HG03457 (cell line): ENCODE results near the gene ADSS2.
"Not testable (repeated sequence)": the region's sequence is repeated elsewhere in the genome, so short reads cannot be mapped to it uniquely, and the experiment has no call there.

Experiments
- ATAC-seq: cut with Tn5 transposase; IDR thresholded peaks from one replicate; pipeline ENCODE4 v1.9.1; 2021; ENCODE audit warnings: moderate number of reproducible peaks; ENCODE audit not compliant: unreplicated experiment

ADSS2 gene

GRCh38 chr1:244451539-244451950 lies at the start of gene ADSS2:
Gene ADSS2, minus strand, starts transcription at chr1:244451909. Its CDS starts 92 bp downstream, at chr1:244451817.
- no peak for ATAC-seq

DNA sequence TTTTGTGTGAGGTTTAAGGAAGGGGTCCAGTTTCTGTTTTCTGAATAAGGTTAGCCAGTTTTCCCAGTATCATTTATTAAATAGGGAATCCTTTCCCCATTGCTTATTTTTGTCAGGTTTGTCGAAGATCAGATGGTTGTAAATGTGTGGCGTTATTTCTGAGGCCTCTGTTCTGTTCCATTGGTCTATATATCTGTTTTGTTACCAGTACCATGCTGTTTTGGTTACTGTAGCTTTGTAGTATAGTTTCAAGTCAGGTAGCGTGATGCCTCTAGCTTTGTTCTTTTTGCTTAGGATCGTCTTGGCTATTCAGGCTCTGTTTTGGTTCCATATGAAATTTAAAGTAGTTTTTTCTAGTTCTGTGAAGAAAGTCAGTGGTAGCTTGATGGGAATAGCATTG lies 48.8 kb upstream of the ADSS2 start:
- ATAC-seq: not testable (repeated sequence)

GRCh38 chr1:244499484-244499883 lies 47.8 kb upstream of the ADSS2 start:
- not testable (repeated sequence) for ATAC-seq

GRCh38 chr1:244497805-244498204 lies 46.1 kb upstream of the ADSS2 start:
- no peak for ATAC-seq

- ATAC-seq: no peak
These were observed 44.5 kb upstream of the ADSS2 start for GRCh38 chr1:244496186-244496585.

DNA sequence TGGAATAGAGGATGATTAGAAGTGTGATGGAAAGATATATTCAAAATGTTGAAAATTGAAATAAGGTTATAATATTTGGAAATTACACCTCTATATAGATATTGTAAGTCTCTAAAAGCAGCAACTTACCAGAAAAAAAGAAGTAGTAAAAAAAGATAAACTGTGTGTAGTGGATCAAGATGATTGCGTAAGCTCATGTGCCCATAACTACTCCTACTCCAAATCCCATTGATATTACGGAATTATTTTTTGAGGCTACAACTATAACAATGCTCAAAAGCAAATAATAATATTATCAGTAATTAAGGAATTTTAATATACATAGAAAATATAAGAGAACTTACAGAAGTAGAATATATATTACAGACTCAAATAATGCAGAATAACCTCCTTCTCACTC lies 42.9 kb upstream of the ADSS2 start:
- no peak for ATAC-seq

DNA sequence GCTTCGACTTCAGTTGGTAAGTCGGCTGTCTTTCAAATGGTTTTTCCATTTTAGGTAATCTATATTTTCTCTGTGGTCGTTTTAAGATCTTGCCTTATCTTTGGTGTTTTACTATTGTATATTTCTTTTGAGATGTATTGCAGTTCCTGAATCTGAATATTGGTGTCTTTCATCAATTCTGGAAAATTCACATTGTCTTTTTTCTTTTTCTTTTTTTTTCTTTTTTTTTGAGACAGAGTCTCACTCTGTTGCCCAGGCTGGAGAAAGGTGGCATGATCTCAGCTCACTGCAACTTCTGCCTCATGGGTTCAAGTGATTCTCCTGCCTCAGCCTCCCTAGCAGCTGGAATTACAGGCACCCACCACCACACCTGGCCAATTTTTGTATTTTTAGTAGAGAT lies 33.3 kb upstream of the ADSS2 start:
- not testable (repeated sequence) for ATAC-seq

DNA sequence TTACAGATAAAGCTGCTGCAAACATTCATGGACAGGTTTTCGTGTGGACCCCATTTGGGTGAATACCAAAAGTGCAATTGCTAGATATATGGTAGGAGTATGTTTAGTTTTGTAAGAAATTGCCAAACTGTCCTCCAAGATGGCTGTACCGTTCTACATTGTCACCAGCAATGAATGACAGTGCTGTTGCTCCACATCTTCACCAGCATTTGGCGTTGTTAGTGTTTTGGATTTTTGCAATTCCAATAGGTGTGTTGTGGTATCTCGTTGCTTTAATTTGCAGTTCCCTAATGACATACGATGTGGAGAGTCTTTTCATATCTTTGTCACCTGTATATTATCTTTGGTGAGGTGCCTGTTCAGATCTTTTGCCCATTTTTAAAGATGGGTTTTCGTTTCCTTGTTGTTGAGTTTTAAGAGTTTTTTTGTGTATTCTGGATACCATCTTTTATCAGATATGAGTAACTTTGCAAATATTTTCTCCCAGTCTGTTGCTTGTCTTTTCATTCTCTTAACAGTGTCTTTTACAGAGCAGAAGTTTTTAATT lies 21.4 kb upstream of the ADSS2 start:
- ATAC-seq: no peak

DNA sequence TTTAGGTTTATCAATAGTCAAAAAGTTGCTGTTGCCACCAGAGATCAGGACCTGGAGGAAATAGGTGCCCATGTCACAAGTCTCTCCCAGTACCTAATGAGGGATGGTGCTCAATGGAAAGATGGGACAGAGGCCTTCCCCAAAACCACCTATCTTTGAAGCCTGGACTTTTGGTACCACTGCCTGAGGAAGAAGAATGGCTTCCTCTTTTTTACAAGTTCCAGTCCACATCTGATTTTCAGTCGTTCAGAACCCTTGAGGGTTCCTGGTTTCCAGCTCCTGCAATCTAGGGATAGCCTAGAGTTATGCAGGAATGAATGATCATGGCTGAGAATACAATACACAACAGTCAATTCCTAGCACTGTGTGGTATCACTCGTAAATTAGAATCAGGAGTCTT lies 15.0 kb upstream of the ADSS2 start:
- no peak for ATAC-seq

DNA sequence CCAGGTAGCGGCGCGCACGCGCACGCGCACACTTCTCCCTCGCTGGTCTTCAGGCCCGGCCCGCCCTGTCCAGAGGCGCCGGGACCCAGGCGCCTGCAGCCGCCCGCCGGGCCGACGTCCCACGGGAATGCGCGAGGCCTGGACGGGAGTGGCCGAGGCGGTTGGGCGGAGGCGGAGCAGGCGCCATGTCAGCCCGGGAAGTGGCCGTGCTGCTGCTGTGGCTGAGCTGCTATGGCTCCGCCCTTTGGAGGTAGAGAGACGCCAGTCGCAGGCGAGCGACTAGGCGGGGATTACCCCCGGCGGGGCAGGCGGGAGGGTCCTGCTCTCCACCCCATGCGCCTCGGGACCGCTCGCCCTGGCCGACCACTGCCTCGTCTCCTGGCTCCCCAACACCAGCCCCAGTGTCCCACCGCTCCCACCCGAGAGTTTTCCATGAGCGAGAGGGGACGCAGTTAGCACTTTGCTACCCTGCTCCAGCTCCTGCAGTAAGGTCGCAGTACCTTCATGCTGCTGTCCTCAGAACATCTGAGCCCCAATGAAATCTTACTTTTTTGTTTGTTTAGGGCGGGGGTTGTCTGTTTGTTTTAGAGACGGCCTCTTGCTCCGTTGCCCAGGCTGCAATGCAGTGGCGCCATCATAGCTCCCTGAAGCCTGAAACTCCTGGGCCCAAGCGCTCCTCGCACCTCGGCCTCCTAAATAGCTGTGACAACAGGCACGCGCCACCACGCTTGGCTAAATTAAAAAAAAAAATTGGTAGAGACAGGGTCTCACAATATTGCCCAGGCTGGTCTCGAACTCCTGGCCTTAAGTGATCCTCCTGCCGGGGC lies 9.7 kb upstream of the ADSS2 start, which contains the start of gene CATSPERE:
Gene CATSPERE, plus strand, starts transcription at position 29 of the 827 bp plus-strand sequence. Its CDS starts 157 bp downstream, at position 186.
- peak; percentile 98 for ATAC-seq

DNA sequence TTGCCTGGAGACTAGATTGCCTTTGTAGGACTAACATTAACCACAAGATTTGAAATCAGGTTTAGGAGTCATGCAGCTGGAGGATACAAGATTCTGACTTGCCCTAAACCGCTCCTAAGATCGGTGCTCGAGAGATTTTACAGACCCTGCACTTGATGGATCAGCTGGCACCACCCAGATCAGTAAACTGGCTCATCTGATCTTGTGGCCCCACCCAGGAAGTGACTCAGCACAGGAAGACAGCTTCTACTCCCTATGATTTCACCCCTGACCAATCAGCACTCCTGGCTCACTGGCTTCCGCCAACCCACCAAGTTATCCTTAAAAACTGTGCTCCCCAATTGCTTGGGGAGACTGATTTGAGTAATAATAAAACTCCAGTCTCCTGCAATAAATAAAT lies 8.5 kb upstream of the ADSS2 start:
- no peak for ATAC-seq

DNA sequence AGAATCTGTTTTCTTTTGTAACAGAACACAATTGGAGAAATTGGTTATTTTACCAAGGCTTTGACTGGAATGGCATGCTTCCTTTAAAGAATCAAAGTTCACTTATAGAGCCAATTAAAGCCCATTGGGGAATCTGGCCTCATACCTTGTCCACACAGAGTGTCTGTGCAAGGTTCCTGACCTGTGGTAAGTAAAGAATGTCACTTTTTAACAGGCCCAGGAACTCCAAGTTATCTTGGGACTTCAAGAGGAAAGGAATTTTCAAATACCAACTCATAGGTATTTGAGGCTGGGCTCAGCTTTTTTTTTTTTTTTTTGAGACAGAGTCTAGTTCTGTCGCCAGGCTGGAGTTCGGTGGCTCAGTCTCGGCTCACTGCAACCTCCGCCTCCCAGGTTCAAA lies 7.1 kb upstream of the ADSS2 start:
- ATAC-seq: no peak

- ATAC-seq: no peak
These were observed 4.9 kb upstream of the ADSS2 start for GRCh38 chr1:244456586-244456985.

DNA sequence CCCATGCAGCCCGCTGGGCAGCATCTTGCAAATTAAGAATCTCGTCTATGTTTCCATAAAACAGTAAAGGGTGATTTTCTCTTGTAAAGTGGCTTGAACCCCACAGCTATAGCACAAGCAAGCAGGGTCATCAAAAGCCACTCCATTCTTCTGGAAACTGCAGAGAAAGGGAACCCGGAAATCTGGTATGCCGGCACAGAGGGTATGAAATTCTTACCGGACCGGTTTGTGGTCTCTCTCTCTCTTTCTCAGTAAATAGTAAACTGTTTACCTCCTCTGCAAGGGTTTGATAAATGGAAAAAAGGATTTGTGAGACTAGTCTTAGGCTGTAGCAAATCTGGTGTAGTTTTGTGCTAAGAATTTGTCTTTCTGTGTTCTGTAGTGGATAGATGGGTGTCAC lies 2.7 kb upstream of the ADSS2 start:
- ATAC-seq: no peak

DNA sequence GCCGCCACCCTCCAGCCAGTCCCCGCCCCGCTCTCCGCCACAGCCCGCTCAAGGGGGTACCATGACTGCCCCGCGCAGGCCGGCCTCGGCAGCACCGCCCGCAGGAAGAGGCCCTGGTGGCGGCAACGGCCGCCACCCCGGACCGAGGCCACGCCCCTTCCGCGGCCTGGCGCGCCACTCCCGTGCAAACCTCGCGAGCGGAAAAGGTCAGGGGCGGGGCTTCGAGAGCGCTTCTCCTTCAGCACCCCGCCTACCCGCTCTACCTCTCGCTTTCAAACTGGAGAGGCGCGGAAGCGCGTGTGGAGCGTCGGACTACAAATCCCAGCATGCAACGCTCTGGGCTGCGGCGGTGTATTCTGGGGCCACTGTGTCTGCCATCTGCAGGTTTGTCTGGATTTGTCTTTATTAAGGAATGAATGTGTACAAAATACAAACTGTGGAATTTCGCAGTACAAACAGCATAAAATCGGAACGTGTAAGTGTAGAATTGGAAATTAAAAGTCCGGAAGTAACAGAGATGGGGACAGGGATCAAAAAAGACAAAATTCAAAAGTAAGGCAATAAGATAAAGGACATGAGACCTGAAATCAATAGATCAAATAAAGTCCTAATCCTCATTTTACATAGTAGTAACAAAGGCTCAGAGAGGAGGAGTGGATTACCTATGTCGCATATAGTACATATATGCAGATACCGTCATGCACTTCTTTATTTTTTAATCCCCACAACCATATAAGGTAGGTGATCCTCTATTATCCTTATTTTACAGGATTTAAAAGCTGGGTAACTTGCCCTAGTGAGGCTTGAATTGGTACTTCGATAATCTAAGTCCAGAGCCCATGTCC lies 464 bp upstream of the ADSS2 start:
- ATAC-seq: peak; percentile 94

DNA sequence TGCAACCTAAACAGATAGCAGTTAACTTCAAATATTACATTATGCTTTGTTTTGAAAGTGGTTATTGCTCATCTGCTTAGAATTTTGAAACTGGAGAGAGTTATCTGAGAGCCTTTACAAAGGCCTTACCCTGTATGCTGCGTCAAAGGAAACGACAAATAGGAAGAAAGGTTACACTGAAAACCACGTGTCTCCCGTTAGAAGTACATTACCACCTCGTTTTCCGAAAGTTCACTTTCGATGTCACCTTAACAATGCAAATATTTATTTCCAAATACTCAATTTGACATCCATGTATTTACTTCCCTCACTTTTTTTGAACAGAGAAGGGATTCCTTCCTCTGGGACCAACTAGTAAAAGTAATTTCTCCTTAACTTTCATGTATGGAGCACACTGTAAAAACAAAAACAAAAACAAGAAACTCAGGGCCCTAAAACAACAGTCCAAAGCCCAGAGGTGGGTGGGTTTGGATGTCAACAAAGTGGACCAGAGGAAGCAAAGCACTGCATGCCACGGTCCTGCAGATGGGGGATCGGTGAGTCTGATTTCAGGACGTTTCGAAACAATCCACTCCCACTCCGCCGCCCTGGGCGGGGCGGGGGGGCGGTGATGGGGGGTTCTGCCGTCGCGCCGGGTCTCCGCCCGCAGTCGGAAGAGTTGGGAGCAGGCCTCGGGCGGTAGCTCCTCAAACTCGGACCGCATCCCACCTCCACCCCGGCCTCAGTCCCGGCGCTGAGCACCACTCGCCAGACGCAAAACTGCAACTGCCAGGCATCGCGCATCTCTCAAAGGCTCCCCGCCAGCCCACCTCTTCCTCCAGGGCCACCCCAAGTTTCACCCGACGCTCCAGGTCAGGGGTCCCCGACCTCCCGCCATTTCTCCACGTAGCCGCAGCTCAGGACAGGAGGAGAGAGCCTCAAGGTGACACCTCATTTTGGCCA lies 841 bp downstream of the ADSS2 start:
- peak; percentile 1 for ATAC-seq

- no peak for ATAC-seq
These were observed 1.7 kb downstream of the ADSS2 start for GRCh38 chr1:244449936-244450508.

GRCh38 chr1:244448279-244449036 lies 3.3 kb downstream of the ADSS2 start:
- no peak for ATAC-seq

GRCh38 chr1:244447552-244447951 lies 4.2 kb downstream of the ADSS2 start:
- ATAC-seq: no peak
